CD14-positive monocyte (primary cell): ENCODE results near the gene NIPBL. TPM values are rescaled to one million over a fixed set of nuclear protein-coding genes. Genes with fewer than 3 reads are reported as not detected.

Source experiments
- DNase-seq, 3 donors: peaks; one replicate each; pipeline ENCODE4 v3.0.0-alpha.2; 2011 to 2022
- H2AFZ ChIP-seq: 2 replicates; pipeline ENCODE4 v1.6.0; 2012; ENCODE audit warnings: mild to moderate bottlenecking, low read depth, low read length, inconsistent platforms; ENCODE audit not compliant: insufficient read depth, poor library complexity, severe bottlenecking
- H3K27ac ChIP-seq, 2 donors: 1 replicate in 1 of 2; 2 replicates in 1 of 2; pipeline ENCODE4 v1.5.1; 2012 to 2013; ENCODE audit warnings: low read length in 2 of 2, control low read depth in 1 of 2, inconsistent platforms in 1 of 2, low read depth in 1 of 2, mild to moderate bottlenecking in 1 of 2
- H3K27me3 ChIP-seq, 2 donors: one replicate each; pipeline versions ENCODE4 v1.6.0 to v1.6.1; 2011 to 2013; ENCODE audit warnings: low read length in 2 of 2; ENCODE audit not compliant: control insufficient read depth in 2 of 2, insufficient read depth in 2 of 2
- H3K36me3 ChIP-seq, 2 donors: replicated peaks in 1 of 2; 1 replicate in 1 of 2; 2 replicates in 1 of 2; pipeline versions ENCODE4 v1.5.1 to v1.6.1; 2012 to 2013; ENCODE audit warnings: low read length in 2 of 2, control low read depth in 1 of 2, inconsistent platforms in 1 of 2, mild to moderate bottlenecking in 1 of 2; ENCODE audit not compliant: insufficient read depth in 2 of 2, control insufficient read depth in 1 of 2
- H3K4me1 ChIP-seq, 2 donors: 1 replicate in 1 of 2; 2 replicates in 1 of 2; pipeline versions ENCODE4 v1.5.1 to v1.6.1; 2012 to 2013; ENCODE audit warnings: low read length in 2 of 2, control low read depth in 1 of 2, inconsistent platforms in 1 of 2, mild to moderate bottlenecking in 1 of 2, moderate library complexity in 1 of 2; ENCODE audit not compliant: insufficient read depth in 2 of 2, control insufficient read depth in 1 of 2
- H3K4me2 ChIP-seq: replicated peaks from 2 replicates; pipeline ENCODE3; 2012; ENCODE audit warnings: low read length, moderate library complexity, mild to moderate bottlenecking; ENCODE audit not compliant: poor library complexity, severe bottlenecking; ENCODE audit errors: extremely low read depth
- H3K4me3 ChIP-seq, 3 experiments: fragments of 200-600 bp in 1 of 3; sonication (generic) in 1 of 3; replicated peaks in 1 of 3; 1 replicate in 2 of 3; 2 replicates in 1 of 3; pipeline ENCODE4 v1.5.1; 2011 to 2013; ENCODE audit warnings: low read length in 3 of 3, mild to moderate bottlenecking in 3 of 3, control low read depth in 2 of 3, low read depth in 2 of 3, inconsistent platforms in 1 of 3, moderate library complexity in 1 of 3
- H3K79me2 ChIP-seq: 2 replicates; pipeline ENCODE4 v1.6.0; 2012; ENCODE audit warnings: mild to moderate bottlenecking, control low read depth, inconsistent platforms, low read length, moderate library complexity; ENCODE audit not compliant: insufficient read depth
- H3K9ac ChIP-seq: 2 replicates; pipeline ENCODE4 v1.6.0; 2017; ENCODE audit warnings: low read length, mild to moderate bottlenecking; ENCODE audit not compliant: insufficient read depth, poor library complexity, severe bottlenecking
- H3K9me3 ChIP-seq, 2 donors: replicated peaks in 1 of 2; 1 replicate in 1 of 2; 2 replicates in 1 of 2; pipeline versions ENCODE4 v1.5.1 to v1.6.1; 2012 to 2013; ENCODE audit warnings: low read length in 2 of 2, control low read depth in 1 of 2; ENCODE audit not compliant: control insufficient read depth in 1 of 2, insufficient read depth in 1 of 2
- H4K20me1 ChIP-seq: 2 replicates; pipeline ENCODE4 v1.6.0; 2012; ENCODE audit warnings: mild to moderate bottlenecking, low read length, control low read depth, moderate library complexity; ENCODE audit not compliant: insufficient read depth
- H3K27ac Mint-ChIP-seq, 7 donors: one replicate each; pipeline ENCODE4 v1.8.0; 2020; ENCODE audit warnings: mild to moderate bottlenecking in 7 of 7, mixed read lengths in 7 of 7, moderate library complexity in 6 of 7, inconsistent platforms in 2 of 7
- H3K27me3 Mint-ChIP-seq, 3 donors: one replicate each; pipeline ENCODE4 v1.8.0; 2021 to 2022; ENCODE audit warnings: low read depth in 3 of 3, mild to moderate bottlenecking in 3 of 3, mixed read lengths in 3 of 3, moderate library complexity in 3 of 3, inconsistent platforms in 1 of 3
- H3K36me3 Mint-ChIP-seq, 2 donors: one replicate each; pipeline ENCODE4 v1.8.0; 2020; ENCODE audit warnings: mixed read lengths in 2 of 2, inconsistent platforms in 1 of 2, mild to moderate bottlenecking in 1 of 2
- H3K4me1 Mint-ChIP-seq: one replicate; pipeline ENCODE4 v1.8.0; 2020; ENCODE audit warnings: mild to moderate bottlenecking, mixed read lengths
- H3K4me3 Mint-ChIP-seq, 2 donors: one replicate each; pipeline ENCODE4 v1.8.0; 2020; ENCODE audit warnings: mild to moderate bottlenecking in 2 of 2, mixed read lengths in 2 of 2, moderate library complexity in 1 of 2
- H3K9me3 Mint-ChIP-seq, 7 donors: one replicate each; pipeline ENCODE4 v1.8.0; 2020 to 2022; ENCODE audit warnings: mixed read lengths in 7 of 7, mild to moderate bottlenecking in 6 of 7, moderate library complexity in 6 of 7, inconsistent platforms in 2 of 7
- CTCF ChIP-seq: fragments of 200-600 bp; IDR thresholded peaks from one replicate; pipeline ENCODE4 v1.8.0; 2022; ENCODE audit warnings: antibody characterized with exemption, mild to moderate bottlenecking
- WGBS: methylation state at CpG from one replicate; pipeline ENCODE4 v1.1.5; 2013; ENCODE audit warnings: missing lambda C conversion rate; ENCODE audit not compliant: insufficient coverage; 5-methylcytosine and 5-hydroxymethylcytosine counted together
- intact Hi-C, 2 donors: fragments of 100-400 bp; cut with micrococcal nuclease; formaldehyde crosslinking; loops; one replicate each; pipeline versions ENCODE4 v1.15.0 to v1.15.1; 2023
- polyA plus RNA-seq, 3 donors: library from polyadenylated mRNA; depleted of rRNA in 1 of 3; unstranded in 2 of 3; stranded (reverse) in 1 of 3; fragments of 300-500 nt in 2 of 3; fragments of >200 nt in 1 of 3; fragmentation: Illumina TruSeq in 2 of 3; gene quantifications; 1 replicate in 2 of 3; 2 replicates in 1 of 3; pipeline ENCODE4 v1.2.3, GENCODE V29; 2012 to 2021

Gene NIPBL
- polyA plus RNA-seq, 3 donors, result 6.6 to 36.0 (median 16.2) TPM

- H3K27me3 Mint-ChIP-seq, result no peaks in the 10 kb centered on the region
- H3K9ac ChIP-seq, result peak overlapping the region; percentile 99
- peak; percentile 21 to 39 (median 24) for DNase-seq
- H3K9me3 Mint-ChIP-seq, result peaks cover 0 to 2% (median 0%) of the 10 kb centered on the region in 7 donors
- peak overlapping the region; percentile 98 to 99 for H3K4me3 Mint-ChIP-seq
- H3K9me3 ChIP-seq, result no peaks in the 10 kb centered on the region
- H3K27me3 ChIP-seq, result no peaks in the 10 kb centered on the region
- H3K79me2 ChIP-seq, result peaks cover 93% of the 10 kb centered on the region
- H3K4me3 ChIP-seq, result peak overlapping the region; percentile 87 to 98 (median 97)
- no peaks in the 10 kb centered on the region for H3K36me3 ChIP-seq
- H2AFZ ChIP-seq, result peak overlapping the region; percentile 92
- H3K36me3 Mint-ChIP-seq, result peaks cover 0 to 6% of the 10 kb centered on the region in 2 donors
- WGBS, result 0% methylated on average over 16 of the region's 26 CpGs
- H3K4me1 ChIP-seq, result peaks cover 24 to 53% of the 10 kb centered on the region in 2 donors
- intact Hi-C loops, result loop anchor here in 1 of 2 donors (5.0 kb wide), 2 partner anchors 67 to 138 kb away; no protein-coding TSS in a partner anchor
- H3K27ac Mint-ChIP-seq, result peak overlapping the region; percentile 96 to 98 (median 98)
- H3K4me2 ChIP-seq, result peak overlapping the region; percentile 96
- peak overlapping the region; percentile 94 to 100 for H3K27ac ChIP-seq
- peaks cover 44% of the 10 kb centered on the region for H3K4me1 Mint-ChIP-seq
- H4K20me1 ChIP-seq, result peaks cover 54% of the 10 kb centered on the region
- no peak for TF ChIP-seq CTCF
Measured at GRCh38 chr5:36875051-36875789, 1.3 kb upstream of the NIPBL start.

GRCh38 chr5:36875790-36876298, 725 bp upstream of the NIPBL start:
- H3K27ac ChIP-seq, result peak overlapping the region; percentile 94 to 100
- DNase-seq, result peak; percentile 71 to 76 (median 72)
- peaks cover 24 to 54% of the 10 kb centered on the region in 2 donors for H3K4me1 ChIP-seq
- peak overlapping the region; percentile 92 for H2AFZ ChIP-seq
- peak overlapping the region; percentile 99 for H3K9ac ChIP-seq
- H3K36me3 Mint-ChIP-seq, result peaks cover 0 to 6% of the 10 kb centered on the region in 2 donors
- intact Hi-C loops, result loop anchor here in 1 of 2 donors (5.0 kb wide), 2 partner anchors 66 to 139 kb away; no protein-coding TSS in a partner anchor
- no peaks in the 10 kb centered on the region for H3K36me3 ChIP-seq
- peaks cover 60% of the 10 kb centered on the region for H4K20me1 ChIP-seq
- H3K79me2 ChIP-seq, result peaks cover 98% of the 10 kb centered on the region
- peak overlapping the region; percentile 96 for H3K4me2 ChIP-seq
- H3K4me3 Mint-ChIP-seq, result peak overlapping the region; percentile 98 to 99
- no peaks in the 10 kb centered on the region for H3K27me3 ChIP-seq
- H3K9me3 Mint-ChIP-seq, result peaks cover 0 to 2% (median 0%) of the 10 kb centered on the region in 7 donors
- H3K4me1 Mint-ChIP-seq, result peaks cover 47% of the 10 kb centered on the region
- peak; percentile 58 for TF ChIP-seq CTCF
- WGBS, result under 1% methylated on average over 47 of the region's 47 CpGs
- H3K27me3 Mint-ChIP-seq, result no peaks in the 10 kb centered on the region
- H3K9me3 ChIP-seq, result no peaks in the 10 kb centered on the region
- H3K4me3 ChIP-seq, result peak overlapping the region; percentile 87 to 98 (median 97)
- H3K27ac Mint-ChIP-seq, result peak overlapping the region; percentile 96 to 98 (median 98)
